AG09319 (cell line): ENCODE measurements around the gene MAN2A1.

Source experiments
- DNase-seq: peaks from one replicate; pipeline ENCODE4 v3.0.0-alpha.2; 2010; ENCODE audit warnings: low read depth; ENCODE audit errors: extremely low read depth
- TF ChIP-seq, protein P1 (sequence below): IDR thresholded peaks from 2 replicates; pipeline ENCODE4 v1.5.1; 2011; ENCODE audit warnings: low read depth, mild to moderate bottlenecking, inconsistent platforms, low read length, moderate library complexity

MAN2A1 gene

GRCh38 chr5:109718216-109718615 is 28.5 kb downstream of the MAN2A1 start:
- DNase-seq, result no peak
- TF ChIP-seq, protein P1, sequence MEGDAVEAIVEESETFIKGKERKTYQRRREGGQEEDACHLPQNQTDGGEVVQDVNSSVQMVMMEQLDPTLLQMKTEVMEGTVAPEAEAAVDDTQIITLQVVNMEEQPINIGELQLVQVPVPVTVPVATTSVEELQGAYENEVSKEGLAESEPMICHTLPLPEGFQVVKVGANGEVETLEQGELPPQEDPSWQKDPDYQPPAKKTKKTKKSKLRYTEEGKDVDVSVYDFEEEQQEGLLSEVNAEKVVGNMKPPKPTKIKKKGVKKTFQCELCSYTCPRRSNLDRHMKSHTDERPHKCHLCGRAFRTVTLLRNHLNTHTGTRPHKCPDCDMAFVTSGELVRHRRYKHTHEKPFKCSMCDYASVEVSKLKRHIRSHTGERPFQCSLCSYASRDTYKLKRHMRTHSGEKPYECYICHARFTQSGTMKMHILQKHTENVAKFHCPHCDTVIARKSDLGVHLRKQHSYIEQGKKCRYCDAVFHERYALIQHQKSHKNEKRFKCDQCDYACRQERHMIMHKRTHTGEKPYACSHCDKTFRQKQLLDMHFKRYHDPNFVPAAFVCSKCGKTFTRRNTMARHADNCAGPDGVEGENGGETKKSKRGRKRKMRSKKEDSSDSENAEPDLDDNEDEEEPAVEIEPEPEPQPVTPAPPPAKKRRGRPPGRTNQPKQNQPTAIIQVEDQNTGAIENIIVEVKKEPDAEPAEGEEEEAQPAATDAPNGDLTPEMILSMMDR, result no peak

GRCh38 chr5:109718632-109719031 is 28.9 kb downstream of the MAN2A1 start:
- TF ChIP-seq, protein P1, result no peak
- no peak for DNase-seq

DNA sequence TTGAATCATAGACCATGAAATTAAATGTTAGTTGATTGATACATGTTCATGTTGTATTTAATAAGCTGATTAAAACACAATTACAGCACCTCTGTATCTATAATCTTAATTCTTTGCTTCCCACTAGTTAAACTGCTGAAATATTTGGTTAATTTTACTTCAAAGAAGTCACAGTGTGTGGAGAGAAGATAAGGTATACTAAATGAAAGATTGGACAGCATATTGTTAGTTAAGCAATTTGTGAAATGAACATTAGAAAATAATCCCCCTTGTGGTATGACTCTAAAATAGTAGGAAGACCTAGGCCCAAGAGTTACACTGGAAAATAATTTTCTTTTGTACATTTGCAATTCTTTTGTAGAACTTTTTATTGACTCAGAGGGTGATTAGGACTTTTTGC is 30.3 kb downstream of the MAN2A1 start:
- no peak for DNase-seq
- TF ChIP-seq, protein P1, result no peak

DNA sequence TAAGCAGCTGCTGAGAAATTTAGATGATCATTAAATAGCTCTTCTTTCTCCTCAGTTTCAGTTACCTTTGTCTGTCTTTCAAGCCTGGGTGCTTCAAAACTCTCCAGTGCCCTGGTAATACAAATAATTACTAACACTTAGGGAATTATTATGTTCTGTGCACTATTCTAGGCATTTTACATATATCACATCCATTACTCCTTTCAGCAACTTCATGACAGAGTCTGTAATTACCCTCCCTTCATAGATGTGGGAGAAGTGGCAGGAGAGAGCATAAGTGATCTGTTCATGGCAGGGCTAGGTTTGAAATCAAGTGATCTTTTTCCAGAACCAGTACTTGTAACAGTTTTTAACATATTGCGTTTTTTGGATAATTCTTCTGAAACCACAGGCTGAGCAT is 32.0 kb downstream of the MAN2A1 start:
- DNase-seq, result no peak
- TF ChIP-seq, protein P1, result no peak

DNA sequence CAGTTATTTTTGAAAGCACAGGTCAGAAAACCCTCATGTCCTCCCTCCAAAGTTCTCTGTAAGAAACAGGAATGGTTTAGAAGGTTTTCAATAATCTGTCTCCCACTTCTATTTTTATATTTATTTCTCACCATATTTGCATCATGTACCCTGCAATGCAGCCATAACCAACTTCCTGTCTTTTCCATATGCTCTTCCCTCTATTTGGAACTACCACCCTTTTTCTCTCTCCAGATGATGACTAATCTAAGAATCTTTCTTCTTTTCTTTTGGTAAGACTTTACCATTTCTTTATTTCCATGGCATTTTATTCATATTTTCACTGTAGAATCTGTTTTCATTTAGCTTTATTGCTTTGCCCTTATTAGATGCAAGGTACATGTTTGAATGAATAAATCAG is 33.9 kb downstream of the MAN2A1 start:
- DNase-seq, result no peak
- TF ChIP-seq, protein P1, result no peak

DNA sequence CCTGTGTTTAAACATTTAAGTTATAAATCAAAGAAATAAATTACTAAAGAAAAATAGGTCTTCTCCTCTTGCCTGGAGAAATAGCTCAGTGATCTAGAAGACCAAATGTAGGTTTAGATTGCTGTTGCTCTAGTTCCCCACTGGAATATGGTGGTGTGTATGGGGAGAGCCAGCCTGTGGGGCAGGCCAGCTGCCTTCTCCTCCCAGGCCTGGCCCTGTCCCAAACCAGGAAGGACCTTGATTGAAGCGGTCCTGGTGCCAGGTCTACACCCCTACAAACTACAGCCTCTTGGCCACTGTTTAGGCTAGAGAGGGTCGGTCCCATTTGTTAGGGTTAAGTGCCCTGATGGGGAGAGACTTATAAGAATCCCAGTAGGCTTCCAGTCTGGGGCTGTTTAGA is 35.4 kb downstream of the MAN2A1 start:
- TF ChIP-seq, protein P1, result no peak
- no peak for DNase-seq

DNA sequence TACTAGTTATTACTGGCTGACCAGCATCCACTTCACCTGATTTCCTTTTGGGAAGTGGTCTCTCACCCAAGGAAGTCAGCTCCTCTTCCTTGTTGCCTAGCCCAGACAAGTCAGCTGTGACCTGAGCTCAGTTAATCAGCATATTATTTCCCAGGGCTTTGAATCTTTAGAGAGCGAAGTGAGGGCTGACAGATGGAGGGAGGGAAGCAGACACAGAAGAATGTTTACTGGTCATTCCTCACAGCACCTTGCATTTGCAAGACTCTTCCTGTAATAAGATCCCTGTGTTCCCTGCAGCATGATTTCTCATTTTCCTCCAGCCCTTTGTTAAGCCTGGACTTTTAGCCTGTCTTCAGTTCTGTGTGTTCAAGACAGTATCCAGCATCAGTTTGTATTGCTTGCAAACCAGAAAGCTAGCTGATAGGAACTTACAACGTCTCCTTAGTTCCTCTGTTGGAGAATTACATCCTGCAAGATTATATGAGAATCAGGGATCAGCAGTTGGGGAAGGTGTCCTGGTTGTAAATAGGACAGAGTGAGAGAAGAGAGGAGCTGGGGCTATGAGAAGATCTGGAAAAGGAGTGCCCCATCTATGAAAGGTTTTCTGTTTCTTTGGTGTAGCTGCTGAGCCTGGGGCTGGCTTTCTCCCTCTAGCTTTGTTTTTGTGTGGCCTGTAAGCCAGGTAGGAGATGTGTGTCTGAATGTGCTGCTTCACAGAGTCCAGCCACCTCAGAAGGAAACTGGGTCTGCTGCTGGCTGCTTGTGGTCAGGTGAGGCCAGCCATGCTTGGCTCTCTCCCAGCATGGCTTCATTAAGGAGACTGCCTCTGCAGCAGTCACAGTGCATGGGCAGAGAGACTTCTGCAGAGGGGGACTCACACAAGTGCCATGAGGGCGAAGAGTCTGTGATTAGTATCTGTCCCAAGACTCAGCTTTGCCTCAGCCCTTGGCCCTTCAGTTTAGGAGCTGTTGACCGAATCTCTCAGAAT is 50.3 kb downstream of the MAN2A1 start:
- no peak for DNase-seq
- TF ChIP-seq, protein P1, result no peak
